CD14-positive monocyte (primary cell): ENCODE data around the gene CACNA1C. TPM values are rescaled to one million over a fixed set of nuclear protein-coding genes. Genes with fewer than 3 reads are reported as not detected.

Source experiments
- DNase-seq, 3 donors: peaks; one replicate each; pipeline ENCODE4 v3.0.0-alpha.2; 2011 to 2022
- H2AFZ ChIP-seq: 2 replicates; pipeline ENCODE4 v1.6.0; 2012; ENCODE audit warnings: mild to moderate bottlenecking, low read depth, low read length, inconsistent platforms; ENCODE audit not compliant: insufficient read depth, poor library complexity, severe bottlenecking
- H3K27ac ChIP-seq, 2 donors: 1 replicate in 1 of 2; 2 replicates in 1 of 2; pipeline ENCODE4 v1.5.1; 2012 to 2013; ENCODE audit warnings: low read length in 2 of 2, control low read depth in 1 of 2, inconsistent platforms in 1 of 2, low read depth in 1 of 2, mild to moderate bottlenecking in 1 of 2
- H3K27me3 ChIP-seq, 2 donors: one replicate each; pipeline versions ENCODE4 v1.6.0 to v1.6.1; 2011 to 2013; ENCODE audit warnings: low read length in 2 of 2; ENCODE audit not compliant: control insufficient read depth in 2 of 2, insufficient read depth in 2 of 2
- H3K36me3 ChIP-seq, 2 donors: replicated peaks in 1 of 2; 1 replicate in 1 of 2; 2 replicates in 1 of 2; pipeline versions ENCODE4 v1.5.1 to v1.6.1; 2012 to 2013; ENCODE audit warnings: low read length in 2 of 2, control low read depth in 1 of 2, inconsistent platforms in 1 of 2, mild to moderate bottlenecking in 1 of 2; ENCODE audit not compliant: insufficient read depth in 2 of 2, control insufficient read depth in 1 of 2
- H3K4me1 ChIP-seq, 2 donors: 1 replicate in 1 of 2; 2 replicates in 1 of 2; pipeline versions ENCODE4 v1.5.1 to v1.6.1; 2012 to 2013; ENCODE audit warnings: low read length in 2 of 2, control low read depth in 1 of 2, inconsistent platforms in 1 of 2, mild to moderate bottlenecking in 1 of 2, moderate library complexity in 1 of 2; ENCODE audit not compliant: insufficient read depth in 2 of 2, control insufficient read depth in 1 of 2
- H3K4me2 ChIP-seq: replicated peaks from 2 replicates; pipeline ENCODE3; 2012; ENCODE audit warnings: low read length, moderate library complexity, mild to moderate bottlenecking; ENCODE audit not compliant: poor library complexity, severe bottlenecking; ENCODE audit errors: extremely low read depth
- H3K4me3 ChIP-seq, 3 experiments: fragments of 200-600 bp in 1 of 3; sonication (generic) in 1 of 3; replicated peaks in 1 of 3; 1 replicate in 2 of 3; 2 replicates in 1 of 3; pipeline ENCODE4 v1.5.1; 2011 to 2013; ENCODE audit warnings: low read length in 3 of 3, mild to moderate bottlenecking in 3 of 3, control low read depth in 2 of 3, low read depth in 2 of 3, inconsistent platforms in 1 of 3, moderate library complexity in 1 of 3
- H3K79me2 ChIP-seq: 2 replicates; pipeline ENCODE4 v1.6.0; 2012; ENCODE audit warnings: mild to moderate bottlenecking, control low read depth, inconsistent platforms, low read length, moderate library complexity; ENCODE audit not compliant: insufficient read depth
- H3K9ac ChIP-seq: 2 replicates; pipeline ENCODE4 v1.6.0; 2017; ENCODE audit warnings: low read length, mild to moderate bottlenecking; ENCODE audit not compliant: insufficient read depth, poor library complexity, severe bottlenecking
- H3K9me3 ChIP-seq, 2 donors: replicated peaks in 1 of 2; 1 replicate in 1 of 2; 2 replicates in 1 of 2; pipeline versions ENCODE4 v1.5.1 to v1.6.1; 2012 to 2013; ENCODE audit warnings: low read length in 2 of 2, control low read depth in 1 of 2; ENCODE audit not compliant: control insufficient read depth in 1 of 2, insufficient read depth in 1 of 2
- H4K20me1 ChIP-seq: 2 replicates; pipeline ENCODE4 v1.6.0; 2012; ENCODE audit warnings: mild to moderate bottlenecking, low read length, control low read depth, moderate library complexity; ENCODE audit not compliant: insufficient read depth
- H3K27ac Mint-ChIP-seq, 7 donors: one replicate each; pipeline ENCODE4 v1.8.0; 2020; ENCODE audit warnings: mild to moderate bottlenecking in 7 of 7, mixed read lengths in 7 of 7, moderate library complexity in 6 of 7, inconsistent platforms in 2 of 7
- H3K27me3 Mint-ChIP-seq, 3 donors: one replicate each; pipeline ENCODE4 v1.8.0; 2021 to 2022; ENCODE audit warnings: low read depth in 3 of 3, mild to moderate bottlenecking in 3 of 3, mixed read lengths in 3 of 3, moderate library complexity in 3 of 3, inconsistent platforms in 1 of 3
- H3K36me3 Mint-ChIP-seq, 2 donors: one replicate each; pipeline ENCODE4 v1.8.0; 2020; ENCODE audit warnings: mixed read lengths in 2 of 2, inconsistent platforms in 1 of 2, mild to moderate bottlenecking in 1 of 2
- H3K4me1 Mint-ChIP-seq: one replicate; pipeline ENCODE4 v1.8.0; 2020; ENCODE audit warnings: mild to moderate bottlenecking, mixed read lengths
- H3K4me3 Mint-ChIP-seq, 2 donors: one replicate each; pipeline ENCODE4 v1.8.0; 2020; ENCODE audit warnings: mild to moderate bottlenecking in 2 of 2, mixed read lengths in 2 of 2, moderate library complexity in 1 of 2
- H3K9me3 Mint-ChIP-seq, 7 donors: one replicate each; pipeline ENCODE4 v1.8.0; 2020 to 2022; ENCODE audit warnings: mixed read lengths in 7 of 7, mild to moderate bottlenecking in 6 of 7, moderate library complexity in 6 of 7, inconsistent platforms in 2 of 7
- WGBS: methylation state at CpG from one replicate; pipeline ENCODE4 v1.1.5; 2013; ENCODE audit warnings: missing lambda C conversion rate; ENCODE audit not compliant: insufficient coverage; 5-methylcytosine and 5-hydroxymethylcytosine counted together
- intact Hi-C, 2 donors: fragments of 100-400 bp; cut with micrococcal nuclease; formaldehyde crosslinking; loops; one replicate each; pipeline versions ENCODE4 v1.15.0 to v1.15.1; 2023
- polyA plus RNA-seq, 3 donors: library from polyadenylated mRNA; depleted of rRNA in 1 of 3; unstranded in 2 of 3; stranded (reverse) in 1 of 3; fragments of 300-500 nt in 2 of 3; fragments of >200 nt in 1 of 3; fragmentation: Illumina TruSeq in 2 of 3; gene quantifications; 1 replicate in 2 of 3; 2 replicates in 1 of 3; pipeline ENCODE4 v1.2.3, GENCODE V29; 2012 to 2021
- TF ChIP-seq, protein P1 (sequence below): fragments of 200-600 bp; IDR thresholded peaks from one replicate; pipeline ENCODE4 v1.8.0; 2022; ENCODE audit warnings: antibody characterized with exemption, mild to moderate bottlenecking

The CACNA1C gene
- polyA plus RNA-seq, 3 donors, result not detected

DNA sequence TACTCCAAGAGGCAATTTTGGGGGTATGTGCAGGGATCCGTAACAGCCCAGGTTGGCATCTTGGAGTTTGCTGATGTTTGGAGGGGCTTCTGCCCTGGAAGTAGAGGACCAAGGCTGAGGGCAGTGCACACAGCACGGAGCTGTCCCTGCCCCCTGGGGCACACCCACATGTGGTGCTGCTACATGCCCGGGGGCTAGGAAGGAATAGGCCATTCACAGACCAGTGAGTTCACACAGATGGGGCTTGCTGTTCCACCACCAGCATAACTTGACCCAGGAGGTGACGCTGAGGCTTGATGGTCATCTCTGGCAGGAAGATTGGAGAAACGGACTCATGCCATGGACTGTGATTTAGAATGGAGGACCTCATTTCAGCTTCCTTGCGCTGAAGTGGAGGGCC is 510.9 kb downstream of the CACNA1C start:
- no peaks in the 10 kb centered on the region for H3K27me3 ChIP-seq
- H3K9me3 ChIP-seq, result no peaks in the 10 kb centered on the region
- no peaks in the 10 kb centered on the region for H3K9me3 Mint-ChIP-seq
- no peaks in the 10 kb centered on the region for H4K20me1 ChIP-seq
- no peaks in the 10 kb centered on the region for H3K36me3 Mint-ChIP-seq
- H3K4me3 Mint-ChIP-seq, result no peak overlapping the region
- no peaks in the 10 kb centered on the region for H3K36me3 ChIP-seq
- H3K4me3 ChIP-seq, result no peak overlapping the region
- H3K27ac Mint-ChIP-seq, result no peak overlapping the region
- H3K9ac ChIP-seq, result no peak overlapping the region
- 98% methylated on average over 4 of the region's 6 CpGs for WGBS
- TF ChIP-seq, protein P1, sequence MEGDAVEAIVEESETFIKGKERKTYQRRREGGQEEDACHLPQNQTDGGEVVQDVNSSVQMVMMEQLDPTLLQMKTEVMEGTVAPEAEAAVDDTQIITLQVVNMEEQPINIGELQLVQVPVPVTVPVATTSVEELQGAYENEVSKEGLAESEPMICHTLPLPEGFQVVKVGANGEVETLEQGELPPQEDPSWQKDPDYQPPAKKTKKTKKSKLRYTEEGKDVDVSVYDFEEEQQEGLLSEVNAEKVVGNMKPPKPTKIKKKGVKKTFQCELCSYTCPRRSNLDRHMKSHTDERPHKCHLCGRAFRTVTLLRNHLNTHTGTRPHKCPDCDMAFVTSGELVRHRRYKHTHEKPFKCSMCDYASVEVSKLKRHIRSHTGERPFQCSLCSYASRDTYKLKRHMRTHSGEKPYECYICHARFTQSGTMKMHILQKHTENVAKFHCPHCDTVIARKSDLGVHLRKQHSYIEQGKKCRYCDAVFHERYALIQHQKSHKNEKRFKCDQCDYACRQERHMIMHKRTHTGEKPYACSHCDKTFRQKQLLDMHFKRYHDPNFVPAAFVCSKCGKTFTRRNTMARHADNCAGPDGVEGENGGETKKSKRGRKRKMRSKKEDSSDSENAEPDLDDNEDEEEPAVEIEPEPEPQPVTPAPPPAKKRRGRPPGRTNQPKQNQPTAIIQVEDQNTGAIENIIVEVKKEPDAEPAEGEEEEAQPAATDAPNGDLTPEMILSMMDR, result no peak
- no peaks in the 10 kb centered on the region for H3K79me2 ChIP-seq
- H3K4me2 ChIP-seq, result no peak overlapping the region
- intact Hi-C loops, result no loop called here
- H3K27ac ChIP-seq, result no peak overlapping the region
- peaks cover 19% of the 10 kb centered on the region for H3K4me1 Mint-ChIP-seq
- H3K4me1 ChIP-seq, result peaks cover 22 to 25% of the 10 kb centered on the region in 2 donors
- DNase-seq, result no peak
- peaks cover 0 to 3% (median 2%) of the 10 kb centered on the region in 3 donors for H3K27me3 Mint-ChIP-seq
- H2AFZ ChIP-seq, result no peak overlapping the region

DNA sequence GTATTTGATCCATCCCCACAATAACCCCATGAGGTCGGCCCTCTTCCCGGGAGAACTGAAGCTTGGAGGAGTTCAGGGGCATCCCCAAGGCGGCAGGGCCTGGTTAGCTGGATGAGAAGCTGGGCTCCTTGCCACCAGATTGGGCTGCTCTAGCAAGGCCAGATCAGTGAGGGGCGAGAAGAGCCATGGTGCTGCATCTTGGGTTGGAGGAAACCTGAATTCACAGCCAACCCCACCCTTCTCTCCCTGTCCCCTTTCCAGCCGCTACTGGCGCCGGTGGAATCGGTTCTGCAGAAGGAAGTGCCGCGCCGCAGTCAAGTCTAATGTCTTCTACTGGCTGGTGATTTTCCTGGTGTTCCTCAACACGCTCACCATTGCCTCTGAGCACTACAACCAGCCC is 513.4 kb downstream of the CACNA1C start:
- Histone ChIP-seq H3K79me2 (no peaks in the 10 kb centered on the region), H3K9me3 (no peaks in the 10 kb centered on the region), H3K36me3 (no peaks in the 10 kb centered on the region), H3K9ac (no peak overlapping the region), H3K27me3 (no peaks in the 10 kb centered on the region), H3K4me3 (no peak overlapping the region), H3K4me2 (no peak overlapping the region), H4K20me1 (no peaks in the 10 kb centered on the region), H3K27ac (no peak overlapping the region), H2AFZ (no peak overlapping the region), H3K4me1 (peaks cover 5 to 6% of the 10 kb centered on the region in 2 donors)
- peaks cover 5% of the 10 kb centered on the region for H3K4me1 Mint-ChIP-seq
- H3K9me3 Mint-ChIP-seq, result no peaks in the 10 kb centered on the region
- intact Hi-C loops, result no loop called here
- peaks cover 0 to 3% (median 2%) of the 10 kb centered on the region in 3 donors for H3K27me3 Mint-ChIP-seq
- H3K27ac Mint-ChIP-seq, result no peak overlapping the region
- H3K4me3 Mint-ChIP-seq, result no peak overlapping the region
- DNase-seq, result no peak
- TF ChIP-seq, protein P1, result no peak
- WGBS, result 96% methylated on average over 4 of the region's 12 CpGs
- H3K36me3 Mint-ChIP-seq, result no peaks in the 10 kb centered on the region
